T-cell (primary cell): ENCODE data around the gene SNX8. TPM values are rescaled to one million over a fixed set of nuclear protein-coding genes. Genes with fewer than 3 reads are reported as not detected.
A peak's percentile ranks its signal among the peaks of the same experiment; 100 is the strongest.

Experiments
- ATAC-seq, 4 experiments: fragments of 200-7000 bp in 3 of 4; fragments of 150-1000 bp in 1 of 4; cut with Tn5 transposase; replicated peaks in 1 of 4; 1 replicate in 3 of 4; 2 replicates in 1 of 4; pipeline ENCODE4 v1.10.0; 2021; ENCODE audit warnings: moderate library complexity in 3 of 4, mild to moderate bottlenecking in 2 of 4, moderate number of reproducible peaks in 1 of 4
- CTCF ChIA-PET, 2 donors: fragments of 300-600 bp; sonication (Branson Sonifier 250); formaldehyde crosslinking; loops; one replicate each; lab custom pipeline; 2022; ENCODE audit warnings: antibody characterized with exemption in 2 of 2; lab: Charles Lee
- POLR2A ChIA-PET, 2 donors: fragments of 300-600 bp; sonication (Branson Sonifier 250); formaldehyde crosslinking; loops; one replicate each; lab custom pipeline; 2022; ENCODE audit warnings: antibody characterized with exemption in 2 of 2; lab: Charles Lee
- DNase-seq, 35 experiments: peaks; one replicate each; pipeline versions ENCODE4 v3.0.0 to v3.0.0-alpha.2; 2013 to 2023
- H3K27ac ChIP-seq: one replicate; pipeline ENCODE4 v1.5.1; 2013; ENCODE audit warnings: low read length
- H3K27me3 ChIP-seq, 2 experiments: replicated peaks in 1 of 2; 1 replicate in 1 of 2; 2 replicates in 1 of 2; pipeline versions ENCODE4 v1.6.1 to v1.7.0; 2013; ENCODE audit warnings: low read length in 1 of 2, mixed read lengths in 1 of 2; ENCODE audit not compliant: control insufficient read depth in 2 of 2, insufficient read depth in 2 of 2; ENCODE audit errors: extremely low read depth in 1 of 2
- H3K36me3 ChIP-seq, 2 donors: 1 replicate in 1 of 2; 2 replicates in 1 of 2; pipeline versions ENCODE4 v1.6.1 to v1.7.0; 2013; ENCODE audit warnings: low read length in 1 of 2; ENCODE audit not compliant: control insufficient read depth in 2 of 2, insufficient read depth in 1 of 2; ENCODE audit errors: extremely low read depth in 1 of 2
- H3K4me1 ChIP-seq, 2 experiments: 1 replicate in 1 of 2; 2 replicates in 1 of 2; pipeline versions ENCODE4 v1.6.1 to v1.7.0; 2013; ENCODE audit warnings: low read length in 2 of 2, mixed read lengths in 1 of 2; ENCODE audit not compliant: insufficient read depth in 2 of 2, control insufficient read depth in 1 of 2; ENCODE audit errors: extremely low read depth in 1 of 2
- H3K4me3 ChIP-seq, 2 donors: 1 replicate in 1 of 2; 2 replicates in 1 of 2; pipeline versions ENCODE4 v1.5.1 to v1.7.0; 2013; ENCODE audit warnings: mild to moderate bottlenecking in 2 of 2, low read length in 1 of 2, moderate library complexity in 1 of 2; ENCODE audit not compliant: control insufficient read depth in 1 of 2; ENCODE audit errors: extremely low read depth in 1 of 2
- H3K9me3 ChIP-seq: 2 replicates; pipeline ENCODE4 v1.7.0; 2013
- H3K27ac Mint-ChIP-seq, 2 donors: one replicate each; pipeline ENCODE4 v1.8.0; 2020 to 2021; ENCODE audit warnings: mild to moderate bottlenecking in 2 of 2, mixed read lengths in 2 of 2
- H3K27me3 Mint-ChIP-seq, 2 donors: one replicate each; pipeline ENCODE4 v1.8.0; 2021 to 2022; ENCODE audit warnings: mixed read lengths in 2 of 2
- H3K36me3 Mint-ChIP-seq: one replicate; pipeline ENCODE4 v1.8.0; 2021; ENCODE audit warnings: mixed read lengths
- H3K4me1 Mint-ChIP-seq, 3 donors: one replicate each; pipeline ENCODE4 v1.8.0; 2020 to 2022; ENCODE audit warnings: mixed read lengths in 3 of 3, mild to moderate bottlenecking in 1 of 3
- H3K4me3 Mint-ChIP-seq, 3 donors: one replicate each; pipeline ENCODE4 v1.8.0; 2020 to 2022; ENCODE audit warnings: mild to moderate bottlenecking in 3 of 3, mixed read lengths in 3 of 3, moderate library complexity in 3 of 3
- H3K9me3 Mint-ChIP-seq, 3 donors: one replicate each; pipeline ENCODE4 v1.8.0; 2020 to 2022; ENCODE audit warnings: mixed read lengths in 3 of 3
- WGBS: methylation state at CpG from one replicate; pipeline ENCODE4 v1.1.5; 2013; ENCODE audit warnings: missing lambda C conversion rate; ENCODE audit not compliant: insufficient coverage; 5-methylcytosine and 5-hydroxymethylcytosine counted together
- total RNA-seq, 35 experiments: library from RNA in 6 of 35; stranded (reverse) in 6 of 35; fragments of 120-200 nt in 1 of 35; gene quantifications; one replicate each; pipeline versions ENCODE4 v1.2.1 to v1.2.4 and lab custom pipeline; 2013 to 2026

Gene SNX8
- total RNA-seq, 5 donors from 2014 or later (not counting 1 experiment from before 2014, with no cell fraction given): 8.4 to 14.6 (median 9.9) TPM

DNA sequence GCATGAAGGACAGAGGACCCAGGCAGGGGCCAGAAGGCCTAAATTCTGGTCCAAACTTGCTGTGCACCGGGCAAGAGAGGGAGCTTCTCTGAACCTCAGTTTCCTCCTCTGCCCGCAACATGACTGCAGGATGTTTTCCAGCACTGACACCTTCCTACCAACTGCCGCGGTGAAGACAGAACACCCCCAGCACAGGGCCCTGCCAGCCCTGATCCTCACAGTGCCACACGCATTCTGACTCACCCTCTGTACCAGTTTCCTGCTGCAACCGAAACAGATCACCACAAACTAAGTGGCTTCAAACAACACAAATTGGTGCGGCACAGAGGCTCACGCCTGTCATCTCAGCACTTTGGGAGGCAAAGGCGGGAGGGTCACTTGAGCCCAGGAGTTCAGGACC is 99.6 kb downstream of the SNX8 start:
- POLR2A ChIA-PET: no interaction called here
- Histone ChIP-seq H3K27ac (no peak overlapping the region), H3K27me3 (no peaks in the 10 kb centered on the region), H3K4me3 (no peak overlapping the region), H3K9me3 (no peaks in the 10 kb centered on the region), H3K4me1 (peaks cover 0 to 8% of the 10 kb centered on the region in 2 experiments), H3K36me3 (peaks cover 31 to 53% of the 10 kb centered on the region in 2 donors)
- CTCF ChIA-PET: no interaction called here
- DNase-seq (peak in 3 of 35 experiments; percentile 9 to 14 (median 10)), ATAC-seq (peak in 3 of 4 experiments; percentile 55 to 75 (median 66))
- Mint-ChIP-seq H3K4me3 (no peak overlapping the region), H3K9me3 (no peaks in the 10 kb centered on the region), H3K27me3 (no peaks in the 10 kb centered on the region), H3K4me1 (peaks cover 0 to 12% (median 7%) of the 10 kb centered on the region in 3 donors), H3K27ac (peak overlapping the region in 1 of 2 donors; percentile 56), H3K36me3 (peaks cover 60% of the 10 kb centered on the region)
- 50% methylated on average over 8 of the region's 9 CpGs for WGBS

DNA sequence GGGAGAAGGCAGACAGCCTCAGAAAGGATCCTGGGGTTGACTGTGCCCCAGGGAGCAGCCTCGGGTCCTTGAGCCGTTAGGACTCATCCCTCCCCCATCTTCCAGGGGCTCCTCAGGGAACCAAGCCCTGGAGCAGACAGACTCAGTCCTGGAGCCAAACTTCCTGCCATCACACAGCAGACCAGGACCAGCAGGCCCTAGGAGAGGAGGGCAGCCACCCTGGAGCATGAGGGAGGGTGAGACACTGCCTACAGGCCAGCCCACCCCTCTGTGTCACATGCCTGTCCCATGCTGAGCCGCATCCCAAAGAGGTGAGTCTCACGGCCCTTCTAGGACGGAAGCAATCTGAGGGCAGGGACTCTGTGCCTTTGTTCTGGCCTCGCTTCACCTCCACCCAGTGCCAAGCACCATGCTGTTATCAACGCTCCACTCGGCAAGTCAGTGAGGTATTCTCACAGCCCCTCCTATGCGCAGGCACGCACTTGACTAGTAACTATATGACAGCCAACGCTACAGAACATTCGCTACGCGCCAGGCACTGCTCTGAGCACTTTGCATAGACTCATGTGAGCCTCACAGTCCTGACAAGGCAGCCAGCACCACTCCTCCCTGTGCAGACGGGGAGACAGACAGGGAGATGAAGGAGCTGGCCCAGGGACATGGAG is 100.6 kb downstream of the SNX8 start:
- ChIA-PET CTCF (no interaction called here), POLR2A (no interaction called here)
- H3K9me3 Mint-ChIP-seq: no peaks in the 10 kb centered on the region
- no peak overlapping the region for H3K4me3 Mint-ChIP-seq
- no peak overlapping the region for H3K4me3 ChIP-seq
- peaks cover 0 to 8% of the 10 kb centered on the region in 2 experiments for H3K4me1 ChIP-seq
- H3K27me3 ChIP-seq: no peaks in the 10 kb centered on the region
- H3K27ac ChIP-seq: no peak overlapping the region
- peak overlapping the region in 1 of 2 donors; percentile 60 for H3K27ac Mint-ChIP-seq
- no peaks in the 10 kb centered on the region for H3K27me3 Mint-ChIP-seq
- H3K36me3 ChIP-seq: peaks cover 29 to 52% of the 10 kb centered on the region in 2 donors
- peaks cover 60% of the 10 kb centered on the region for H3K36me3 Mint-ChIP-seq
- no peak for DNase-seq
- WGBS: 96% methylated on average over 13 of the region's 15 CpGs
- ATAC-seq: no peak
- H3K4me1 Mint-ChIP-seq: peaks cover 0 to 12% (median 7%) of the 10 kb centered on the region in 3 donors
- no peaks in the 10 kb centered on the region for H3K9me3 ChIP-seq

DNA sequence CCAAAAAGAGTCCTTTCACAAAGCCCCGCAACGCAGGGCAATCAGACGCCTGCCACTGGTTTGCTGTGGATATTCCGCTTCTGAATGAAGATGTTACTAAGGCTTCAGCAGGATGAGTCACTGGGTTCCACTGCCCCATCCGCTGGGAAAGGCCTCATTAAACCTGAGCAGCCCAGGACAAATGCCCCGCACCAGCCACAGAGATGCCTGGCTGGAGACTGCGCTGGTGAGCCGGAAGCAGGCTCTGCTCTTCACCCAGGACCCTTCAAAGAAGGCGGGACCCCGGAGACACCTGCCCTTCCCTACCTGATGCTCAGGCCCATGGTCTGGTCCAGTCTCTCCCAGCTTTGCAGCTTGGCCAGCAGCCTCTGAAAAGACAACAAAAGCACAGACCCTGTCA is 101.3 kb downstream of the SNX8 start:
- Histone ChIP-seq H3K4me1 (peaks cover 0 to 8% of the 10 kb centered on the region in 2 experiments), H3K27me3 (no peaks in the 10 kb centered on the region), H3K9me3 (no peaks in the 10 kb centered on the region), H3K27ac (no peak overlapping the region), H3K36me3 (peaks cover 23 to 59% of the 10 kb centered on the region in 2 donors), H3K4me3 (no peak overlapping the region)
- Mint-ChIP-seq H3K9me3 (no peaks in the 10 kb centered on the region), H3K4me1 (peaks cover 0 to 12% (median 7%) of the 10 kb centered on the region in 3 donors), H3K27me3 (no peaks in the 10 kb centered on the region), H3K36me3 (peaks cover 63% of the 10 kb centered on the region), H3K27ac (no peak overlapping the region), H3K4me3 (no peak overlapping the region)
- ChIA-PET POLR2A (no interaction called here), CTCF (no interaction called here)
- DNase-seq (no peak), ATAC-seq (no peak)
- 98% methylated on average over 9 of the region's 10 CpGs for WGBS

DNA sequence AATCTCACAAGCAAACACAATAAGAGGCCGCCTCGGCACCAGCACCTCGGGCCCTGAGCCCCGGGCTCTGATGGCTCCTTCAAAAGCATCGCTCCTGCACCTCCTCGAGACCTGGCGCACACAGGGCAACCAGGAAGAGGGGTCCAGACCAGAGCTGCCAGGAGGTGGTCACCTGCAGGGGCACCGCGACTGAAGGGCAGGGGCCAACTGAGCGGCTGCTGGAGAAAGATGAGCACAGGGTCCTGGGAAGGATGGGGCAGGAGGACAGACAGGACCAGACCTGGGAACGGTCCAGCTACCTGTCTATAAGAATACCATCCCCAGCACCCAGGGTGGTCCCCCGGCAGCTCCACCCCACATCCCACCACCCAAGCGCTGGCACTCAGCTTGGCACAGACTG is 102.3 kb downstream of the SNX8 start:
- no peak for ATAC-seq
- H3K27ac ChIP-seq: no peak overlapping the region
- ChIA-PET CTCF (no interaction called here), POLR2A (no interaction called here)
- no peaks in the 10 kb centered on the region for H3K9me3 ChIP-seq
- no peak overlapping the region for H3K4me3 Mint-ChIP-seq
- H3K36me3 Mint-ChIP-seq: peaks cover 65% of the 10 kb centered on the region
- H3K4me1 ChIP-seq: peaks cover 0 to 8% of the 10 kb centered on the region in 2 experiments
- WGBS: 100% methylated on average over 4 of the region's 13 CpGs
- no peak for DNase-seq
- H3K9me3 Mint-ChIP-seq: no peaks in the 10 kb centered on the region
- no peak overlapping the region for H3K27ac Mint-ChIP-seq
- peaks cover 16 to 59% of the 10 kb centered on the region in 2 donors for H3K36me3 ChIP-seq
- no peak overlapping the region for H3K4me3 ChIP-seq
- H3K27me3 ChIP-seq: no peaks in the 10 kb centered on the region
- H3K27me3 Mint-ChIP-seq: no peaks in the 10 kb centered on the region
- H3K4me1 Mint-ChIP-seq: peaks cover 0 to 12% (median 7%) of the 10 kb centered on the region in 3 donors

DNA sequence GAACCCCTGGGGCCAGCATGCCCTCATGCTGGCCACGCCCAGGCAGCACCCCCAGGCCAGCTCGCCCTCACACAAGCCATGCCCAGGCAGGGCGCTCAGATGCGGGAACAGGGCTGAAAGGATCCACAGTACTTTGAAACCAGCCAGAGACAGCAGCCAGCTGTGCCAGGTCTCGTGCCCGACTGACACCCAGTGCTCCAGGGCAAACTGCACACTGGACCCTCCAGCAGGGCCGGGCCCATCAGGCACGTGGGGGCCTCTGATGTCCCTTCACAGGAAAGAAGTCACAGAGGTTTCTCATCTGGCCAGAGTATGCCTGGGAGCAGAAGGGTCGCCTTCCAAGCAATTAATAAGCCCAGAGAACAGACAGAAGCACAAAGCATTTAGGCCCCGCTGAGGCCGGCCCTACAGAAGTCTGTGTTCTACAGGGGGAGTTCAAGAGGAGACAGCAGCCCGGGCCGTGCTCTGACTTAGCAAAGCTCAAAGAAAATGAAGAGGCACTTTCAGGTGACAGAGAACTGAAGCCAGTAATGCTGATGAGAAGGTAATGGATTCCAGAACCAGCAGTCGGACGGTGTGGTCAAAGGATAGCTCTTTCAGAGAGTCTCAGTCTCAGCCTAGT is 102.9 kb downstream of the SNX8 start:
- Mint-ChIP-seq H3K4me3 (no peak overlapping the region), H3K27me3 (no peaks in the 10 kb centered on the region), H3K4me1 (peaks cover 0 to 12% (median 7%) of the 10 kb centered on the region in 3 donors), H3K9me3 (no peaks in the 10 kb centered on the region), H3K36me3 (peaks cover 64% of the 10 kb centered on the region), H3K27ac (no peak overlapping the region)
- Histone ChIP-seq H3K36me3 (peaks cover 16 to 53% of the 10 kb centered on the region in 2 donors), H3K4me3 (no peak overlapping the region), H3K27me3 (no peaks in the 10 kb centered on the region), H3K27ac (no peak overlapping the region), H3K4me1 (peaks cover 0 to 8% of the 10 kb centered on the region in 2 experiments), H3K9me3 (no peaks in the 10 kb centered on the region)
- 95% methylated on average over 14 of the region's 15 CpGs for WGBS
- ATAC-seq: no peak
- POLR2A ChIA-PET: no interaction called here
- CTCF ChIA-PET: no interaction called here
- DNase-seq: no peak

DNA sequence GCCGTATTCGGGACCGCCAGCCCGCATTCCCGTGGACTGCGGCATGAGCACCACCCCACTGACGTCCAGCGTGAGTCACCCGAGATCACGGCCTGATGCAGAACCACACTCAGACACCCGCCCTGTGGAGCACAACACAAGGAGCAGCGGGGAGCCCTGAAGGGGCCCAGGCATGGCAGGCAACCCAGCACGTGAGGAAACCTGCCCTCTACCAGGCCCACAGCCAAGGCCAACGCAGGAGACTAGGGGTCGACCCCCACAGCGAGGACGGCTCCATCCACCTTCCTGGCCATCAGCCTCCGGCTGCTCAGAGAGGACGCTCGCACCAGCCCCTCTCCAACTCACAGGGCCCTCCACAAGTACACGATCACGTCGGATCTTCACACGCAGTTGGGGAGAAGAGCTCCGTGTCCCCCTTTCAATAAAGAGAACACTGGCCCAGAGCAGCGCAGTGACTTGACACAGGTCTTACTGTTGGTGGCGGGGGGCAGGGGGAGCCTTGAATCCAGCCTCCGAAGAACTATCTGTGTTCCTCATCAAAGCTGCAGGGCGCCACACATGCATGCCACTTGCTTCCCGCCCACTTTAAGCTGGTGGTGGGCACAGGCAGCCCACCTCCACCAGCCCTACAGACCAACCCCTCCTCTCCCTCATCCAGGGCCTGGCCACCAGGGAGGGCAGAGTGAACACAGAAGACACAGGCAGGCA is 103.5 kb downstream of the SNX8 start:
- Histone ChIP-seq H3K27me3 (no peaks in the 10 kb centered on the region), H3K36me3 (peaks cover 16 to 48% of the 10 kb centered on the region in 2 donors), H3K4me3 (no peak overlapping the region), H3K27ac (no peak overlapping the region), H3K9me3 (no peaks in the 10 kb centered on the region), H3K4me1 (peaks cover 0 to 8% of the 10 kb centered on the region in 2 experiments)
- Mint-ChIP-seq H3K4me3 (no peak overlapping the region), H3K9me3 (no peaks in the 10 kb centered on the region), H3K36me3 (peaks cover 61% of the 10 kb centered on the region), H3K4me1 (peaks cover 0 to 10% (median 3%) of the 10 kb centered on the region in 3 donors), H3K27ac (no peak overlapping the region), H3K27me3 (no peaks in the 10 kb centered on the region)
- POLR2A ChIA-PET: no interaction called here
- CTCF ChIA-PET: no interaction called here
- ATAC-seq (no peak), DNase-seq (no peak)
- WGBS: 96% methylated on average over 22 of the region's 30 CpGs
